Right lobe of liver (tissue), 4 donors: ENCODE measurements around the gene MAGI1.

Experiments used
- POLR2A ChIP-seq: fragments of 450-650 bp; IDR thresholded peaks from one replicate; pipeline ENCODE4 v1.6.1; 2017; ENCODE audit warnings: antibody characterized with exemption, mild to moderate bottlenecking
- TF ChIP-seq, protein P1 (sequence below), 4 donors: fragments of 200-600 bp in 3 of 4; fragments of 450-650 bp in 1 of 4; IDR thresholded peaks; one replicate each; pipeline versions ENCODE4 v1.5.1 to v1.8.0; 2016 to 2022; ENCODE audit warnings: antibody characterized with exemption in 4 of 4, mild to moderate bottlenecking in 2 of 4
- donor health status: DM: no; HTN: no; CAD: no.
- donor health status: DM: no; HTN: no; CAD: no.
- donor health status: DM: no; HTN: yes; CAD: no.

DNA sequence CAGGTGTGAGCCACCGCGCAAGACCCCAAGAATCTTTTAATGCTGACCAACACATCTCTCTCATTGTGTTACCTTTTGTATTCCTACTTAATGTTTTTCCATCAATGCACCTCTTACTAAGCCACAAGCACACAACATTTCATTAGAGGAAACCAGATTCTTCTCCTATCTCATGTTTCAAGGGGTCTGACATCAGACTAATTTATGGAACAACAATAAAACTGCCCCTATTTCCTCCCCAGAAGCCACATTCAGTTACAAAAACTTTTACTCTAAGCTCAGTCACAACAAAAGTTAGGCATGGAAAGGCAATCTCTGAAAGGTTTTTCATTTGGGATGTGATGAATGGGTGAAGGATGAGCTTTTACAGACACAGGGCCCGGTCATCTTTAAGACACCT lies 251.8 kb downstream of the MAGI1 start:
- TF ChIP-seq, protein P1, sequence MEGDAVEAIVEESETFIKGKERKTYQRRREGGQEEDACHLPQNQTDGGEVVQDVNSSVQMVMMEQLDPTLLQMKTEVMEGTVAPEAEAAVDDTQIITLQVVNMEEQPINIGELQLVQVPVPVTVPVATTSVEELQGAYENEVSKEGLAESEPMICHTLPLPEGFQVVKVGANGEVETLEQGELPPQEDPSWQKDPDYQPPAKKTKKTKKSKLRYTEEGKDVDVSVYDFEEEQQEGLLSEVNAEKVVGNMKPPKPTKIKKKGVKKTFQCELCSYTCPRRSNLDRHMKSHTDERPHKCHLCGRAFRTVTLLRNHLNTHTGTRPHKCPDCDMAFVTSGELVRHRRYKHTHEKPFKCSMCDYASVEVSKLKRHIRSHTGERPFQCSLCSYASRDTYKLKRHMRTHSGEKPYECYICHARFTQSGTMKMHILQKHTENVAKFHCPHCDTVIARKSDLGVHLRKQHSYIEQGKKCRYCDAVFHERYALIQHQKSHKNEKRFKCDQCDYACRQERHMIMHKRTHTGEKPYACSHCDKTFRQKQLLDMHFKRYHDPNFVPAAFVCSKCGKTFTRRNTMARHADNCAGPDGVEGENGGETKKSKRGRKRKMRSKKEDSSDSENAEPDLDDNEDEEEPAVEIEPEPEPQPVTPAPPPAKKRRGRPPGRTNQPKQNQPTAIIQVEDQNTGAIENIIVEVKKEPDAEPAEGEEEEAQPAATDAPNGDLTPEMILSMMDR (IDR thresholded peaks at IDR 0.05), result no peak
- no peak for TF ChIP-seq POLR2A
